ENCODE measurements around the gene CHMP4A.

- TF ChIP-seq CTCF (IDR thresholded peaks at IDR 0.05; ENCODE audit: poor library complexity, severe bottlenecking) (no peak), EZH2 (IDR thresholded peaks at IDR 0.05; ENCODE audit: borderline replicate concordance, insufficient read depth, low read length, poor library complexity, severe bottlenecking) (no peak), POLR2AphosphoS5 (IDR thresholded peaks at IDR 0.05) (no peak)
Observed at GRCh38 chr14:24207625-24208024, 5.7 kb downstream of the CHMP4A start.

All from neural cell (in vitro differentiated cells).